Fibroblast of skin of right quadriceps (primary cell): ENCODE measurements around the gene ETFA.
"Not testable (repeated sequence)": the region's sequence is repeated elsewhere in the genome, so short reads cannot be mapped to it uniquely, and the experiment has no call there.

ENCODE experiments used
- DNase-seq: peaks from one replicate; pipeline ENCODE4 v3.0.0-alpha.2; 2013

The ETFA gene

DNA sequence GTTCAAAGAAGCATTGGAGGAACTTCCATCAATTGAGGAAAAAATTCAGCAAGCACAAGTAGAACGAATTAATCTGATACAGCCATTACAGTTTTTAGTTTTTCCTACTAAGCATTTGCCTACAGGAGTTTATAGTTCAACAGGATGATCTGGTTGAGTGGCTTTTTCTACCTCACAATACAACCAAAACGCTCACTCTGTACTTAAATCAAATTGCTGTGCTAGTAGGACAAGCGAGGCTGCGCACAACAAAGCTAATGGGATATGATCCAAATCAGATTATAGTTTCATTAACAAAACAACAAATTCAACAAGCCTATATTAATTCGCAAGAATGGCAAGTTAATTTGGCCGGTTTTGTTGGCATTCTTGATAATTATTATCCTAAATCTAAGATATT lies 44.2 kb downstream of the ETFA start:
- DNase-seq, result no peak

DNA sequence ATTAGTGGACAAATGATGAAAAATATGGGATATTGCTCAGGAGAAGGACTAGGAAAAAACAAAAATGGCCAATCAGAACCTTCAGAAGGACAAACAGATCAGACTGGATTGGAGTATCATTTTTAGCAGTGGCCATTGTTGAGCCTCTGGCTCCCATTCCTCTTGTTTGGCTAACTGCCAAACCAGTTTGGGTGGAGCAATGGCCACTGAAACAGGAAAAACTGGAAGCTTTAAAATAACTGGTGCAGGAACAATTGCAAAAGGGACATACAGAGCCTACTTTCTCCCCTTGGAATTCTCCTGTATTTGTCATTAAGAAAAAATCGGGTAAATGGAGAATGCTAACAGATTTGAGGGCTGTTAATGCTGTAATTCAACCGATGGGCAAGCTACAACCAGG lies 45.5 kb downstream of the ETFA start:
- not testable (repeated sequence) for DNase-seq

DNA sequence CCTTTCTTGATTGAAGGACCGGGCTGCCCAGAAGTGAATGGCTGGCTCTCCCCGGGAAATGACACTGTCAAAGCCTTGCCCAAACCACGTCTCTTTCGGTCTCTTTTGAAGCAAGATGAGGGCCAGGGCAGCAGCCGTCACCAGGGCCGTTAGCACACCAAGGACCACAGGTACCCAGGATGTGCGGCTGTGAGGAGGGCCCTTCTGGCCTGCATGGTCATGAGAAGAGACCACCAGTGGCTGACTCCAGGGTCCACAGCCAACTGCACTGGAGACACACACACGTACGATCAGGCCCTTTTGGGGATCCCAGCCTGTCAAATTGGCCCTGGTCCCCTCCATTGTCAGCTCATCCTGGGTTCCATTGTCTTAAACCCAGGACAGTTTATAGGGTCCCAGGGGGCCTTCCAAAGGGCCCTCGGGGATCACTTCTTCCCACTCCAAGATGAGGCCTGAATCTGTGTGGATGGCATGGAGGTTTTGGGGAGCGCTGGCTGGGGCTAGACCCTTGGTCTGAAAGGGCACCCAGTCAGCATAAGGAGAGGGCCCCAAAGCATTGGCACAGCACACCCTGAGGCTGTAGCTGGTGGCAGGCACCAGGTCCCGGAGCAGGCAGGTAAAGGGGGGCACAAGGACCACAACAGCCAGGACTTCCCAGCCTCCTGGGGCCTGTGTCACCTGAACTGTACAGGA lies 50.9 kb downstream of the ETFA start:
- no peak for DNase-seq

GRCh38 chr15:76259392-76259791 lies 51.9 kb downstream of the ETFA start:
- no peak for DNase-seq

- DNase-seq, result no peak
These were observed 52.8 kb downstream of the ETFA start for GRCh38 chr15:76258460-76258859.

- peak; percentile 7 for DNase-seq
These were observed 57.4 kb downstream of the ETFA start for GRCh38 chr15:76253691-76254473.

DNA sequence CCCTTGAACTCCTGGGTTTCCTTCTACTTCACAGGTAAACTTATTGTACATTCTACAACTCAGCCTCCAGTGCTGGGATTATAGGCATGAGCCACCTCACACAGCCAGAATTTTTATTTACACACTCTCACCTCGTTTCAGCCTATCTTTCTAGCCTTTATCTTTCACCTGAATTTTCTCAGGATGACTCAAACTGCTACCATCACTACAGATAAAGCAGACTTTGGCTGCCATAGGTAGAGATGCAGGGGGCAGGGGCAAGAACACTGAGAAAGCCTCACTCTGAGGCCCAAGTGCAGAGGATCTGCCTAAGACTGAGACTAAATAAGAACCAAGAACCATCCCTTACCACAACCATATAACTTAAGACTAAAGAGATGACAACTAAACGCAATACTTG lies 59.0 kb downstream of the ETFA start:
- DNase-seq, result no peak

DNA sequence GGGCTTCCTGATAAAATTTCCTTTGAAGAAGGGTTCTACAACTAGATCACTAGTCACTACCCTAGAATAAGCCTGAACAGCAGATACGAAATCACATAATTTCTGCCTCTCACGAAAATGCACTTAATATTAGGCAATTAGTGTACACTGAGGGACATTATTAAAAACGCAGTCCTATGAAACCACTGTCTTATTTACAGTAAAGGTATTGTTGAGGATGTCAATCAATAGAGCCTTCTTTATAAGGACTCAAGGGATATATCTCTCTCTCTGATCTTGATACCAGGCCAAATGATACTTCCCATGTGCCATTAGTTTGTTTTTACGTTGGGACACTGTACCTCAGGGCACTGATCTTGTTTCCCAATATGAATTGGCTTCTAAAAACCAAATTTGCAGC lies 59.6 kb downstream of the ETFA start:
- no peak for DNase-seq

- no peak for DNase-seq
These were observed 66.1 kb downstream of the ETFA start for GRCh38 chr15:76245072-76245610.

DNA sequence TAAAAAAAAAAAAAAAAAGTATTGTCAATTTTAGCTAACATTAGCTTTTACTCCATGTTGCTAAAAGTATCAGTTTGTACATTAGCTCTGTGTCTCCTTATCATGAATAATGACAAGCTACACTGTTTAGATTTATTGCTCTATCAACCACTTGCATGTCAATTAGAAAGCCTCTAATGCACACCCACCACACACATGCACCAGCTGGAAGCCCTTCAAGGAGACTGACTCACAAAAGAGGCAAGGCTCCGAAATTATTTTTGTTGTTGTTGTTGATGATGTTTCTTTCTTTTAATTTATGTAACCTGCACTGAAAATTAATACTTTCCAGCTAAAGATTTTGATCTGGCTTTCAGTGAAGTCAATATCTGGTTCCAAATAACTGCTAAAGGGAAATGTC lies 71.5 kb downstream of the ETFA start:
- DNase-seq, result no peak

DNA sequence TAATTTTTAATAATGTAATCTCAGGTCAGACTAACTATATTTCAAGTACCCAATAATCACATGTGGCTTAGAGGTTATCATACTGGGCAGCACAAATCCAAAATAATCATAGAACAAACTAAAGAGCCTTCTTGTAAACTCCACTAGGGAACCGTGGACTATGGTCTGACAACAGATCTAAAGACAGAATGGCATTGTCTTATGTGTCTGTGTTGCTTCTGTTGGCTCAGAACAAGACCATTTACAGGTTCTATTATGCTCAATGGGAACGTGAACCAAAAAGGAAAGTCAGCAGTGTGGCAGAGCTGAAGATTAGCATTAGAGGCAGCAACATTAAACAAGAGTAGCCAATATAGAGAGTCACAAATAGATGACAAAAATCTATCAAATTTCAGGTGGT lies 74.9 kb downstream of the ETFA start:
- no peak for DNase-seq

- peak; percentile 45 for DNase-seq
These were observed 76.0 kb downstream of the ETFA start for GRCh38 chr15:76235186-76235826.

GRCh38 chr15:76234337-76234889 lies 76.9 kb downstream of the ETFA start:
- no peak for DNase-seq

GRCh38 chr15:76233921-76234320 lies 77.3 kb downstream of the ETFA start:
- no peak for DNase-seq

- DNase-seq, result no peak
These were observed 82.0 kb downstream of the ETFA start for GRCh38 chr15:76229266-76229665.

DNA sequence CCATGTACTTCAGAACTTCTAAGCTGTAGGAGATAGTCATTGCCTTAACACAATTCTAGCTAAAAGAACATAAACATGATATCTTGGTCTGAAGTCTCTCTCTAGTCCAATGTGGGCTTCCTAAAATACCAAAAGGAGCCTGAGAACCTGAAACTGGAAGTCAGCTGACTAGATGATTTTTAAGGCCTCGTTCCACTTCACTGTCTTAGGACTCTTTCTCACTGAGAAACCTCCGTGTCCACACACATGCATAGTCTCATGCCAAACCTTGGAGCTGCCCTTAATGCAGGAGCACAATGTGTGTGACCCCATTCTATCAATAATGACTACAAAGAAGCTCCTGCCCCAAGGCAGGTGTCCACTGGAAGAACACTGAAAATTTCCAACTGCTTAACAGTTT lies 87.7 kb downstream of the ETFA start:
- DNase-seq, result no peak

GRCh38 chr15:76222159-76222558 lies 89.1 kb downstream of the ETFA start:
- no peak for DNase-seq

- DNase-seq, result no peak
These were observed 90.0 kb downstream of the ETFA start for GRCh38 chr15:76221085-76221767.

GRCh38 chr15:76217882-76218217 lies 93.4 kb downstream of the ETFA start:
- no peak for DNase-seq

- peak; percentile 47 for DNase-seq
These were observed 94.0 kb downstream of the ETFA start for GRCh38 chr15:76217029-76217881.

- no peak for DNase-seq
These were observed 95.6 kb downstream of the ETFA start for GRCh38 chr15:76215634-76216033.

- no peak for DNase-seq
These were observed 101.3 kb downstream of the ETFA start for GRCh38 chr15:76209942-76210341.
